M059J (cell line): ENCODE data around the gene NUMB. TPM values are rescaled to one million over a fixed set of nuclear protein-coding genes. Genes with fewer than 3 reads are reported as not detected.

Experiments used
- DNase-seq: peaks from one replicate; pipeline ENCODE4 v3.0.0-alpha.2; 2012; ENCODE audit warnings: low read depth
- total RNA-seq: library from RNA; depleted of rRNA; stranded (reverse); fragments of >200 nt; shearing (Covaris generic); gene quantifications from 2 replicates; pipeline ENCODE4 v1.2.3, GENCODE V29; 2014

NUMB gene
- total RNA-seq, 1 experiment from 2014 or later: 21.8 TPM

- no peak for DNase-seq
These were observed 212.6 kb downstream of the NUMB start for GRCh38 chr14:73245480-73246325.

- DNase-seq: no peak
These were observed 213.6 kb downstream of the NUMB start for GRCh38 chr14:73244541-73245290.

- DNase-seq: no peak
These were observed 214.6 kb downstream of the NUMB start for GRCh38 chr14:73243748-73244147.

GRCh38 chr14:73243341-73243740 lies 215.0 kb downstream of the NUMB start:
- no peak for DNase-seq

GRCh38 chr14:73242357-73242901 lies 215.9 kb downstream of the NUMB start:
- DNase-seq: no peak

- DNase-seq: no peak
These were observed 216.7 kb downstream of the NUMB start for GRCh38 chr14:73241481-73242165.

- DNase-seq: no peak
These were observed 217.4 kb downstream of the NUMB start for GRCh38 chr14:73240816-73241480.

- DNase-seq: peak; percentile 54
These were observed 218.7 kb downstream of the NUMB start for GRCh38 chr14:73239393-73240241.

GRCh38 chr14:73238941-73239340 lies 219.4 kb downstream of the NUMB start:
- no peak for DNase-seq

- DNase-seq: peak; percentile 87
These were observed 219.9 kb downstream of the NUMB start for GRCh38 chr14:73238424-73238852.

- peak; percentile 26 for DNase-seq
These were observed 220.4 kb downstream of the NUMB start for GRCh38 chr14:73237786-73238423.

- peak; percentile 65 for DNase-seq
These were observed 221.0 kb downstream of the NUMB start, which contains the start of gene PAPLN for GRCh38 chr14:73237219-73237785. TSS of gene PAPLN (plus strand) at chr14:73237506. CDS start at chr14:73239779, 2,273 bp downstream.

- no peak for DNase-seq
These were observed 221.6 kb downstream of the NUMB start for GRCh38 chr14:73236752-73237218.

GRCh38 chr14:73236157-73236556 lies 222.2 kb downstream of the NUMB start:
- DNase-seq: no peak

GRCh38 chr14:73235531-73236155 lies 222.7 kb downstream of the NUMB start:
- no peak for DNase-seq

GRCh38 chr14:73234586-73235394 lies 223.6 kb downstream of the NUMB start:
- no peak for DNase-seq

GRCh38 chr14:73234029-73234428 lies 224.3 kb downstream of the NUMB start:
- no peak for DNase-seq

GRCh38 chr14:73233564-73233963 lies 224.8 kb downstream of the NUMB start:
- DNase-seq: no peak
